Measurements from ENCODE around the gene KRTAP1-5.
"Not testable (repeated sequence)": the region's sequence is repeated elsewhere in the genome, so short reads cannot be mapped to it uniquely, and the experiment has no call there.

KRTAP1-5 gene

GRCh38 chr17:41026715-41027471 lies at the start of gene KRTAP1-5:
KRTAP1-5 (minus strand) TSS chr17:41027208; CDS start chr17:41027155, 53 bp downstream.
- no peak for FAIRE-seq

GRCh38 chr17:41076788-41077187 lies 49.8 kb upstream of the KRTAP1-5 start:
- no peak for FAIRE-seq

DNA sequence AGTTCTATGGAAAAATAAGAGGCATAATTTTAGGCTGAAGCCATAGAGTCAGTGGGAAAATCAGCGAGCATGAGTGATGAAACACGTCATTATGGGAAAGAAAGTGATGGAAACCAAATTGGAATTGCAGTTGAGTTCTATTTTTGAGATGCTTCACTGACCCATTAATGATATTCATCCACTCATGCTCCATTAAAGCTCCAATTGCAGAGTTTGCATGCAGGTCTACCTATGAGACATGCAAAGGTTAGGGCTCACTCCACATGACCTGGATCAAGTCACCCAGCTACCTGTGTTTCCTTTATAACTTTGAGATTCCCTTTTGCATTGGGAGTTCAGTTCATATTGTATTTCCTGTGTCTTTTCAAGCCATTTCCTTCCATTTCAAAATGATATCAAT lies 46.7 kb upstream of the KRTAP1-5 start:
- no peak for FAIRE-seq

DNA sequence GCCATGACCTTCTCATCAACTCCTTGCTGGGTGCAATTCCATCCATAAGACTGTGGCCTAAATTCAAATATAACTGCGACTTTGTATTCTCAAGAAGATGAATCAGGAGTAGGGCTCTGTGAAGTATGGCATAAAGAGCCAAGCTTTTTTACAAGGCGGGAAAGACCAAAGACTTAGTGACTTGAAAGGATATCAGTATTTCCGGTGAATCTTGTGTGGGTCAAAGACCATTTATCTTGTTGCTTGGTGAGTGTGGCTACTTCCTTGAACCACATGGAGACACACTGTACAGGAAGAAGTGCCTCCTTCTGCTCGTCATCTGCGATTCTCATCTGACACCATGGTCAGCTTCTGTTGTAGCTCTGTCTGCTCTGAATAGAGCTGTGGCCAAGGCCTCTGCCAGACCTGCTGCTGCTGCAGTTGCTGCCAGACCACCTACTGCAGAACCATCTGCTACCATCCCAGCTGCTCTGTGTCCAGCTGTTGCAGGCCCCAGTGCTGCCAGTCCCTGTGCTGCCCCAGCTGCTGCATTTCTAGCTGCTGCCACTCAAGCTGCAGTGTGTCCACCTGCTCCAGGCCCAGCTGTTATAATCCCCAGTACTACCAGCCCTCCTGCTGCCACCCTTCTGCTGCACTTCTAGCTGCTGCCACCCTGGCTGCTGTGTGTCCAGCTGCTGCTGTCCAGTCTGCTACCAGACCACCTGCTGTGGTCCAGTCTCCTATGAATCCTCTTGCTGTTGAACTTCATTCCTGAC lies 44.8 kb upstream of the KRTAP1-5 start:
- no peak for FAIRE-seq

GRCh38 chr17:41069031-41069430 lies 42.0 kb upstream of the KRTAP1-5 start:
- no peak for FAIRE-seq

- no peak for FAIRE-seq
Measured at GRCh38 chr17:41067281-41067680, 40.3 kb upstream of the KRTAP1-5 start.

- FAIRE-seq, result no peak
Measured at GRCh38 chr17:41065829-41066624, 39.0 kb upstream of the KRTAP1-5 start, which contains the start of gene KRTAP2-4. KRTAP2-4 (minus strand) TSS chr17:41065879; CDS start chr17:41065845, 34 bp downstream.

GRCh38 chr17:41065016-41065689 lies 38.1 kb upstream of the KRTAP1-5 start:
- FAIRE-seq, result not testable (repeated sequence)

DNA sequence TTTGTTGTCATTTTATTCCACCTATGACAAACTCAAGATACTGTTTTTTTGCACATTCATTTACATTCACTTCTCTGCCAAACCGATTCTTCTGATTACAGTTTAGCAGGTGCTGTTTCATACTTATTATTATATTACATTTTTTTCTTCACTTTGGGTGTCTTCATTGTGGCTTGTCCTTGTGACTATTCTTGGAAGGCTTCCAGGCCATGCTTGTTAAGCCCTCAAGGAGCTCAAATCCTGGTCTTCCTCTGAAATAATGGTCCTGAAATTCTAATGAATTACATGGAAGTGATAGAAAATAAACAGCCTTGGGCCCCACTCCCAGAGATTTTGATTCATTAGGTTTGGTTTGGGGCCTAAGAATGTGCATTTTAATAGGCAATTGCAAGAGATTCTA lies 37.3 kb upstream of the KRTAP1-5 start:
- FAIRE-seq, result no peak

GRCh38 chr17:41063449-41063848 lies 36.4 kb upstream of the KRTAP1-5 start:
- FAIRE-seq, result no peak

- no peak for FAIRE-seq
Measured at GRCh38 chr17:41061964-41062363, 35.0 kb upstream of the KRTAP1-5 start.

DNA sequence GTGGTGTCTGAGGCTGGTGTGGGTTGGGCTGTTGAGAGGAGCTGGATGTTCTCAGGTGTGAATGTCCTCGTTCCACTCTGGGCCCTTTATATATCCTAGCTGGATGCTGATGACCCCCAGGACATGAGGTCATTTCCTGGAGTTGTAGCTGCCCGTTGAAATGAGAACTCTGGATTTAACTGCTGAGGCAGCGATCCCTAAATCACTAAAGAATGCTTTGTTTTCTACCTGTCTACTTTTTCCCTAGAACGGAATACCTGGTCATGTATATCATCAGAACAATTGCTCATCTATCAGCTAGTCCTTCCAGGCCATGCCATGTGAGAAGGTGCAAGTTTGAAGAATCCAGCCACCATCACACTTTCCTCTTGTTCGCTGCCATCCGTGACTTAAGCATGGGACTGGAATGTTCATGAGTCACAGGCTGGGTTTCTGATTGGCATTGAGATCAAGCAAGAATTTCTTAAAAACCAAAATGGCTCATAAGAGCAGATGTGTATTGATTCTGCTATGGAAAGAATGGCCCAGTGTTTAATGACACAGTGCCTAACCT lies 33.1 kb upstream of the KRTAP1-5 start, which contains the start of gene KRTAP2-3:
Gene KRTAP2-3 (minus strand): TSS at position 63 of the 553 bp plus-strand sequence. CDS start 64 bp downstream, outside the sequence.
- FAIRE-seq, result no peak

DNA sequence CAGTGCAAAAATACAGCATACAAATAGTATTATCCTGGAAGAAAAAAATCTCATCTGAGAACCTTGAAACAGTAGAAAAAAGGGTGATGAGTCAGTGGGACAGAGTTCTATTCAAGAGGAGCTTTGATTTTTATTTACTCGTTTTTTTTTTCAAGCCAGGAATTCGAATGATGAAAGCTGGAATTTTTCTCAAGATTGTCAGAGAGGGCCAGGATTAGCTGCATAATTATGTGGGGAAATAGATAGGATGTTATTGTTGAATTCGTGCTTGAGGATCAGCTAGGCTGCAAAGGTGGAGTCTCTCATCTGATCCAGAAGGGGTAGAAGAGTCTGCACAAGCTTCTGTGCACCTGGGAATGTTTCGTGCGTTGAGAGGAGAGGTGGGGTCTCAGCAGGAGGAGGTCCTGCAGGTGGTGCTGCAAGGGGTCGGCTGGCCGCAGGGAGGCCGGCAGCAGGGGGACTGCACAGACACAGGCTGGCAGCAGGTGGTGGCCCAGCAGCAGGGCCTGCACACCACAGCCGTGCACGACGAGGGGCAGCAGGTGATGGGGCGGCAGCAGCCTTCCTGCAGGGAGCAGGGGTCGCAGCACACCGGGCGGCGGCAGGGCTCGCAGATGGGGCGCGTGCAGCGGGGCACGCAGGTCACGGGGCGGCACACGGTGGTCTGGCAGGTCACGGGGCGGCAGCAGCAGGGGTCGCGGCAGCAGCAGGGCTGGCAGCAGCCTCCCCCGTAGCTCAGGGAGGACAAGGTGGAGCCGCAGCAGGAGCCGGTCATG lies 32.5 kb upstream of the KRTAP1-5 start:
- not testable (repeated sequence) for FAIRE-seq

GRCh38 chr17:41058741-41059140 lies 31.7 kb upstream of the KRTAP1-5 start:
- no peak for FAIRE-seq

- no peak for FAIRE-seq
Measured at GRCh38 chr17:41057547-41057946, 30.5 kb upstream of the KRTAP1-5 start.

DNA sequence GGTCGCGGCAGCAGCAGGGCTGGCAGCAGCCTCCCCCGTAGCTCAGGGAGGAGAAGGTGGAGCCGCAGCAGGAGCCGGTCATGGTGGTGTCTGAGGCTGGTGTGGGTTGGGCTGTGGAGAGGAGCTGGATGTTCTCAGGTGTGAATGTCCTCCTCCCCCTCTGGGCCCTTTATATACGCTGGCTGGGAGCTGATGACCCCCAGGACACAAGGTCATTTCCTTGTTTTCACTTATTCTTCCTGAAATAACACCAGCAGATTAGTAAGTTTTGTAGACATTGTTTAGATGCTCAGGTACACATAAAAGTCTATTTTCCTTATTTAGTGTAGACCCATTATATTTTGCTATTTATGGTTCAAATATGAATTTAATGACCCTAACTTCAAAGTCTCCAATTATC lies 28.1 kb upstream of the KRTAP1-5 start, which contains the start of gene KRTAP2-2:
Gene KRTAP2-2 (minus strand): TSS at position 101 of the 400 bp plus-strand sequence. CDS start 19 bp downstream, at position 82.
- FAIRE-seq, result not testable (repeated sequence)

GRCh38 chr17:41054556-41054955 lies 27.5 kb upstream of the KRTAP1-5 start:
- not testable (repeated sequence) for FAIRE-seq

DNA sequence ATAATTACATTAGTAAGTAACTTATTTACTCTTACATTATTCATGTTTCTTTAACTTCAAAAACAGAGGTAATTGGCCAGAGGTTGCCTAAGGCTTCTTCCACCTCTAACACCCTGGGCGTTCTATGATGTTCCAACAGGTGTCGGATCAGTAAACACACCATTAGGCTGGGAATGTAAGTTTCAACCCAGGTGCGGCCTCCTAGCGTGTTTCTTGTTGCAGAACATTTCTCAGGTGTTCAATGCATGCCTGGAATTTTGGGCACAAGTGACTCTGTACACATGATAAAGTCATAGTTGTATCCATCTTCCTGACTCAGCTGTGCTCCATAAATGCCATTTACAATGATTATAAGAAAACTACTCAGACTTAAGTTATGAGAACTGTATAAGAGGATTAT lies 27.0 kb upstream of the KRTAP1-5 start:
- FAIRE-seq, result no peak

- FAIRE-seq, result no peak
Measured at GRCh38 chr17:41052566-41052965, 25.6 kb upstream of the KRTAP1-5 start.

DNA sequence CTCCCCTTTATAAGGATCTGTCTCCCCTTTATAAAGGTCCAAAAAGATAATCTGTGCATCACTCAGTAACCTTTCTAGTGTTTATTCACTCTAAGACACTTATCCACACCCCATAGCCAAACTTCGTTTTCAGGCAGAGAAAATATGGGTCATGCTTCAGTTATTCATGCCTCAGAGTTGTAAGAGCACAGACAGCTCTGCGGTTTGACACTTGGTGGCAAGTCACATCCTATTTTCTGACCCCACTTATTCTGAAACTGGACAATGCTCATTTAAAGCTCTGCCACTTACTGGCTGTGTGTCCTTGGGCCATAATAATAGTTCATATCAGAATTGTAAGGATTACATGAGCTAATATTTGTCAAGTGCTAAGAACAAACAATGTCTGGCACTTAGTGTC lies 22.1 kb upstream of the KRTAP1-5 start:
- no peak for FAIRE-seq

- FAIRE-seq, result no peak
Measured at GRCh38 chr17:41048441-41048840, 21.4 kb upstream of the KRTAP1-5 start.
